CD4-positive, alpha-beta memory T cell (primary cell): Measurements from ENCODE around the gene RPL7A. TPM values are rescaled to one million over a fixed set of nuclear protein-coding genes. Genes with fewer than 3 reads are reported as not detected.

Experiments used
- CTCF ChIA-PET: fragments of 350-600 bp; sonication (Branson Sonifier 250); formaldehyde crosslinking; loops from one replicate; lab custom pipeline; 2021; ENCODE audit warnings: inconsistent platforms; ENCODE audit not compliant: partially characterized antibody; lab: Charles Lee
- POLR2A ChIA-PET: fragments of 350-600 bp; sonication (Branson Sonifier 250); formaldehyde crosslinking; loops from one replicate; lab custom pipeline; 2021; ENCODE audit not compliant: partially characterized antibody; lab: Charles Lee
- DNase-seq, 5 donors: peaks; one replicate each; pipeline versions ENCODE4 v3.0.0 to v3.0.0-alpha.2; 2020 to 2022; ENCODE audit warnings: mixed read lengths in 1 of 5
- H3K27ac ChIP-seq: one replicate; pipeline ENCODE4 v1.7.0; 2013; ENCODE audit warnings: low read depth, low read length
- H3K27me3 ChIP-seq: 2 replicates; pipeline ENCODE4 v1.7.0; 2013; ENCODE audit warnings: mild to moderate bottlenecking, low read length, moderate library complexity; ENCODE audit not compliant: insufficient read depth
- H3K36me3 ChIP-seq: 2 replicates; pipeline ENCODE4 v1.7.0; 2013; ENCODE audit warnings: mild to moderate bottlenecking, low read length, moderate library complexity; ENCODE audit not compliant: insufficient read depth
- H3K4me1 ChIP-seq: 2 replicates; pipeline ENCODE4 v1.7.0; 2013; ENCODE audit warnings: mild to moderate bottlenecking, low read length, moderate library complexity; ENCODE audit not compliant: insufficient read depth
- H3K4me3 ChIP-seq, 2 donors: one replicate each; pipeline ENCODE4 v1.7.0; 2013; ENCODE audit warnings: low read length in 2 of 2, mild to moderate bottlenecking in 1 of 2
- H3K9me3 ChIP-seq, 2 donors: one replicate each; pipeline ENCODE4 v1.7.0; 2013; ENCODE audit warnings: low read length in 2 of 2, control low read depth in 1 of 2; ENCODE audit not compliant: control insufficient read depth in 1 of 2
- H3K27ac Mint-ChIP-seq, 7 donors: one replicate each; pipeline ENCODE4 v1.8.0; 2020 to 2021; ENCODE audit warnings: mixed read lengths in 7 of 7, mild to moderate bottlenecking in 6 of 7, inconsistent platforms in 3 of 7, moderate library complexity in 3 of 7
- H3K27me3 Mint-ChIP-seq, 2 donors: one replicate each; pipeline ENCODE4 v1.8.0; 2020 to 2021; ENCODE audit warnings: mixed read lengths in 2 of 2
- H3K36me3 Mint-ChIP-seq, 2 donors: one replicate each; pipeline ENCODE4 v1.8.0; 2020 to 2021; ENCODE audit warnings: mixed read lengths in 2 of 2, inconsistent platforms in 1 of 2, mild to moderate bottlenecking in 1 of 2
- H3K4me1 Mint-ChIP-seq, 4 donors: one replicate each; pipeline ENCODE4 v1.8.0; 2020 to 2021; ENCODE audit warnings: mixed read lengths in 4 of 4, mild to moderate bottlenecking in 1 of 4
- H3K4me3 Mint-ChIP-seq, 8 donors: one replicate each; pipeline ENCODE4 v1.8.0; 2020 to 2021; ENCODE audit warnings: mixed read lengths in 8 of 8, mild to moderate bottlenecking in 7 of 8, moderate library complexity in 6 of 8, inconsistent platforms in 3 of 8
- H3K9me3 Mint-ChIP-seq, 8 donors: one replicate each; pipeline ENCODE4 v1.8.0; 2020 to 2021; ENCODE audit warnings: mixed read lengths in 8 of 8, mild to moderate bottlenecking in 5 of 8, inconsistent platforms in 3 of 8, moderate library complexity in 1 of 8
- intact Hi-C: fragments of 100-400 bp; cut with micrococcal nuclease; formaldehyde crosslinking; loops from one replicate; pipeline ENCODE4 v1.15.1; 2023
- polyA plus RNA-seq, 2 donors: library from polyadenylated mRNA; unstranded; fragments of 300-500 nt; fragmentation: Illumina TruSeq; gene quantifications; one replicate each; pipeline ENCODE4 v1.2.3, GENCODE V29; 2021
- total RNA-seq, 2 experiments: library from RNA; stranded (reverse); gene quantifications; one replicate each; pipeline ENCODE4 v1.2.3, GENCODE V29; 2021

RPL7A gene
- total and polyA plus RNA-seq, 4 experiments from 2014 or later = 794 to 2,268 (median 1,624) TPM

- Histone ChIP-seq H3K36me3 (no peaks in the 10 kb centered on the region), H3K27ac (no peak overlapping the region), H3K27me3 (no peaks in the 10 kb centered on the region), H3K9me3 (no peaks in the 10 kb centered on the region), H3K4me1 (peaks cover 7% of the 10 kb centered on the region), H3K4me3 (no peak overlapping the region)
- Mint-ChIP-seq H3K9me3 (no peaks in the 10 kb centered on the region), H3K4me3 (no peak overlapping the region), H3K27me3 (no peaks in the 10 kb centered on the region), H3K27ac (no peak overlapping the region), H3K36me3 (no peaks in the 10 kb centered on the region), H3K4me1 (no peaks in the 10 kb centered on the region)
- ChIA-PET POLR2A (no interaction called here), CTCF (interaction anchor here (0.6 to 0.7 kb wide), 4 partner anchors 93 to 809 kb away, joined by 3 read pairs; no protein-coding TSS in a partner anchor)
- no peak for DNase-seq
- intact Hi-C loops = no loop called here
These were observed 32.7 kb downstream of the RPL7A start for GRCh38 chr9:133380734-133381133.

GRCh38 chr9:133382507-133383141 lies 34.6 kb downstream of the RPL7A start:
- Mint-ChIP-seq H3K4me3 (no peak overlapping the region), H3K27me3 (no peaks in the 10 kb centered on the region), H3K27ac (no peak overlapping the region), H3K4me1 (no peaks in the 10 kb centered on the region), H3K9me3 (no peaks in the 10 kb centered on the region), H3K36me3 (no peaks in the 10 kb centered on the region)
- no peaks in the 10 kb centered on the region for H3K36me3 ChIP-seq
- no peaks in the 10 kb centered on the region for H3K4me1 ChIP-seq
- intact Hi-C loops = no loop called here
- no peak overlapping the region for H3K4me3 ChIP-seq
- no peak for DNase-seq
- POLR2A ChIA-PET = no interaction called here
- no peak overlapping the region for H3K27ac ChIP-seq
- CTCF ChIA-PET = no interaction called here
- H3K27me3 ChIP-seq = no peaks in the 10 kb centered on the region
- no peaks in the 10 kb centered on the region for H3K9me3 ChIP-seq

- Histone ChIP-seq H3K9me3 (no peaks in the 10 kb centered on the region), H3K4me1 (no peaks in the 10 kb centered on the region), H3K36me3 (no peaks in the 10 kb centered on the region), H3K27me3 (no peaks in the 10 kb centered on the region), H3K4me3 (no peak overlapping the region), H3K27ac (no peak overlapping the region)
- no peak overlapping the region for H3K4me3 Mint-ChIP-seq
- intact Hi-C loops = no loop called here
- H3K27me3 Mint-ChIP-seq = no peaks in the 10 kb centered on the region
- POLR2A ChIA-PET = no interaction called here
- no peaks in the 10 kb centered on the region for H3K36me3 Mint-ChIP-seq
- H3K9me3 Mint-ChIP-seq = no peaks in the 10 kb centered on the region
- peak in 1 of 5 donors; percentile 7 for DNase-seq
- no peaks in the 10 kb centered on the region for H3K4me1 Mint-ChIP-seq
- CTCF ChIA-PET = no interaction called here
- no peak overlapping the region for H3K27ac Mint-ChIP-seq
These were observed 35.4 kb downstream of the RPL7A start for GRCh38 chr9:133383438-133383837.

- H3K27ac Mint-ChIP-seq = no peak overlapping the region
- no peaks in the 10 kb centered on the region for H3K9me3 ChIP-seq
- H3K36me3 ChIP-seq = no peaks in the 10 kb centered on the region
- H3K27me3 ChIP-seq = no peaks in the 10 kb centered on the region
- H3K4me3 Mint-ChIP-seq = no peak overlapping the region
- CTCF ChIA-PET = interaction anchor here (1.1 kb wide), 1 partner anchor 20 kb away, joined by 3 read pairs; no protein-coding TSS in a partner anchor
- H3K27ac ChIP-seq = no peak overlapping the region
- intact Hi-C loops = no loop called here
- H3K4me1 ChIP-seq = no peaks in the 10 kb centered on the region
- POLR2A ChIA-PET = no interaction called here
- H3K4me1 Mint-ChIP-seq = no peaks in the 10 kb centered on the region
- H3K4me3 ChIP-seq = no peak overlapping the region
- peak in 1 of 5 donors; percentile 8 for DNase-seq
- no peaks in the 10 kb centered on the region for H3K36me3 Mint-ChIP-seq
- no peaks in the 10 kb centered on the region for H3K9me3 Mint-ChIP-seq
- peaks cover 0 to 3% of the 10 kb centered on the region in 2 donors for H3K27me3 Mint-ChIP-seq
These were observed 36.8 kb downstream of the RPL7A start for GRCh38 chr9:133384736-133385321.

GRCh38 chr9:133385452-133385851 lies 37.4 kb downstream of the RPL7A start:
- Mint-ChIP-seq H3K9me3 (no peaks in the 10 kb centered on the region), H3K27ac (no peak overlapping the region), H3K36me3 (no peaks in the 10 kb centered on the region), H3K27me3 (peaks cover 2 to 4% of the 10 kb centered on the region in 2 donors), H3K4me1 (no peaks in the 10 kb centered on the region), H3K4me3 (no peak overlapping the region)
- no peaks in the 10 kb centered on the region for H3K27me3 ChIP-seq
- peak in 1 of 5 donors; percentile 3 for DNase-seq
- H3K4me1 ChIP-seq = no peaks in the 10 kb centered on the region
- H3K27ac ChIP-seq = no peak overlapping the region
- intact Hi-C loops = no loop called here
- ChIA-PET POLR2A (no interaction called here), CTCF (interaction anchor here (1.1 kb wide), 1 partner anchor 19 kb away, joined by 3 read pairs; no protein-coding TSS in a partner anchor)
- H3K36me3 ChIP-seq = no peaks in the 10 kb centered on the region
- no peak overlapping the region for H3K4me3 ChIP-seq
- H3K9me3 ChIP-seq = no peaks in the 10 kb centered on the region

GRCh38 chr9:133386338-133386737 lies 38.3 kb downstream of the RPL7A start:
- H3K36me3 ChIP-seq = no peaks in the 10 kb centered on the region
- Mint-ChIP-seq H3K27me3 (peaks cover 4 to 6% of the 10 kb centered on the region in 2 donors), H3K9me3 (no peaks in the 10 kb centered on the region), H3K4me3 (no peak overlapping the region), H3K27ac (no peak overlapping the region), H3K36me3 (no peaks in the 10 kb centered on the region), H3K4me1 (no peaks in the 10 kb centered on the region)
- no peak overlapping the region for H3K4me3 ChIP-seq
- peak in 1 of 5 donors; percentile 20 for DNase-seq
- H3K27me3 ChIP-seq = no peaks in the 10 kb centered on the region
- H3K9me3 ChIP-seq = no peaks in the 10 kb centered on the region
- ChIA-PET POLR2A (interaction anchor here (1.1 kb wide), 1 partner anchor 10 kb away, joined by 4 read pairs; the partner anchor contains the start of gene STKLD1), CTCF (no interaction called here)
- H3K27ac ChIP-seq = no peak overlapping the region
- intact Hi-C loops = no loop called here
- no peaks in the 10 kb centered on the region for H3K4me1 ChIP-seq

- Mint-ChIP-seq H3K27ac (no peak overlapping the region), H3K9me3 (no peaks in the 10 kb centered on the region), H3K4me1 (no peaks in the 10 kb centered on the region), H3K36me3 (no peaks in the 10 kb centered on the region), H3K27me3 (peaks cover 4 to 8% of the 10 kb centered on the region in 2 donors), H3K4me3 (no peak overlapping the region)
- Histone ChIP-seq H3K27ac (no peak overlapping the region), H3K36me3 (no peaks in the 10 kb centered on the region), H3K4me3 (no peak overlapping the region), H3K9me3 (no peaks in the 10 kb centered on the region), H3K27me3 (no peaks in the 10 kb centered on the region), H3K4me1 (no peaks in the 10 kb centered on the region)
- ChIA-PET CTCF (interaction anchor here (1.2 kb wide), 1 partner anchor 8 kb away, joined by 3 read pairs; no protein-coding TSS in a partner anchor), POLR2A (no interaction called here)
- intact Hi-C loops = no loop called here
- peak in 1 of 5 donors; percentile 4 for DNase-seq
These were observed 39.7 kb downstream of the RPL7A start for GRCh38 chr9:133387680-133388079.
